ENCODE data around the gene DCAF8L1. TPM values are rescaled to one million over a fixed set of nuclear protein-coding genes. Genes with fewer than 3 reads are reported as not detected.
"Not testable (repeated sequence)": the region's sequence is repeated elsewhere in the genome, so short reads cannot be mapped to it uniquely, and the experiment has no call there.

The DCAF8L1 gene
- total RNA-seq, 2 experiments from 2014 or later, result not detected

- Mint-ChIP-seq H3K4me3 (no peak overlapping the region), H3K4me1 (ENCODE audit: low read depth) (no peaks in the 10 kb centered on the region), H3K9me3 (peaks cover 2% of the 10 kb centered on the region), H3K27ac (no peak overlapping the region), H3K27me3 (ENCODE audit: low read depth) (no peaks in the 10 kb centered on the region), H3K36me3 (ENCODE audit: low read depth) (no peaks in the 10 kb centered on the region)
- intact Hi-C loops (cut with micrococcal nuclease), result no loop called here
- CTCF ChIA-PET, result interaction anchor here (0.8 kb wide), 1 partner anchor 66 kb away, joined by 3 read pairs; no protein-coding TSS in a partner anchor
- no peak for DNase-seq
Measured at GRCh38 chrX:27968352-27968751, 12.9 kb downstream of the DCAF8L1 start.

- H3K27me3 Mint-ChIP-seq (ENCODE audit: low read depth), result no peaks in the 10 kb centered on the region
- H3K36me3 Mint-ChIP-seq (ENCODE audit: low read depth), result no peaks in the 10 kb centered on the region
- intact Hi-C loops (cut with micrococcal nuclease), result no loop called here
- no peaks in the 10 kb centered on the region for H3K4me1 Mint-ChIP-seq (ENCODE audit: low read depth)
- no peak for DNase-seq
- no peak overlapping the region for H3K27ac Mint-ChIP-seq
- peaks cover 2% of the 10 kb centered on the region for H3K9me3 Mint-ChIP-seq
- no peak overlapping the region for H3K4me3 Mint-ChIP-seq
- CTCF ChIA-PET, result no interaction called here
Measured at GRCh38 chrX:27966955-27967354, 14.3 kb downstream of the DCAF8L1 start.

DNA sequence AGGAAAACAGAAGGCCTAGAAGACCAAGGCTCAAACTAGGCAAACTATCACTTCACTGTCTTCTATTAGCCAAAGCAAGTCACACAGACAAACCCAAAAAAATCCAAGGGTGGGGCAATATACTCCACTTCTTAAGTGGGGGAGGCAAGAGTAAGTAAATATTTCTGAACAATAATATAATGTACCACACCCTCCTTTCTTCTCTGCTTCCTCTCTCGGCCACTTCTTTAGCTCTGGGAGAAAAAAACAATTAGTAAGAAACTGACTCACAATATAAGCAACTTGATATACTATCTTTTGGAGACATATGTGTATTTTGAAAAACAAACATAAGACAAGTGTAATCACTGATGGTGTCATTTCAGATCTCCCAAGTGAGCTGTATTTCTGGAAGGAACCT lies 14.8 kb downstream of the DCAF8L1 start:
- Mint-ChIP-seq H3K4me3 (no peak overlapping the region), H3K27ac (no peak overlapping the region), H3K27me3 (ENCODE audit: low read depth) (no peaks in the 10 kb centered on the region), H3K9me3 (peaks cover 2% of the 10 kb centered on the region), H3K4me1 (ENCODE audit: low read depth) (no peaks in the 10 kb centered on the region), H3K36me3 (ENCODE audit: low read depth) (no peaks in the 10 kb centered on the region)
- CTCF ChIA-PET, result no interaction called here
- no peak for DNase-seq
- intact Hi-C loops (cut with micrococcal nuclease), result no loop called here

DNA sequence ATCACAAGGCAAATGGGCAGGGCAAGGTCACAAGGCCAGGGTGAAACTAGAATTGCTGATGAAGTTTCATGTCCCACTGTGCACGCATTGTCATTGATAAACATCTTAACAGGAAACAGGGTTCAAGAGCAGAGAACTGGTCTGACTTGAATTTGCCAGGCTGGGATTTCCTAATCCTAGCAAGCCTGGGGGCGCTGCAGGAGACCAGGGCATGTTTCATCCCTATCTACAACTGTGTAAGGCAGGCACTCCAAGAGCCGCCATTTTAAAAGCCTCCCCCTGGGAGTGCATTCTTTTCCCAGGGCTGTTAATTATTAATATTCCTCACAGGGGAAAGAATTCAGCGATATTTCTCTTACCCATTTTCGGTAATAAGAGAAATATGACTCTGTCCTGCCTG lies 15.9 kb downstream of the DCAF8L1 start:
- CTCF ChIA-PET; DNase-seq; H3K4me1 Mint-ChIP-seq (ENCODE audit: low read depth); intact Hi-C loops (cut with micrococcal nuclease); H3K27me3 Mint-ChIP-seq (ENCODE audit: low read depth); H3K27ac Mint-ChIP-seq; H3K9me3 Mint-ChIP-seq; H3K36me3 Mint-ChIP-seq (ENCODE audit: low read depth); H3K4me3 Mint-ChIP-seq: not testable (repeated sequence)

DNA sequence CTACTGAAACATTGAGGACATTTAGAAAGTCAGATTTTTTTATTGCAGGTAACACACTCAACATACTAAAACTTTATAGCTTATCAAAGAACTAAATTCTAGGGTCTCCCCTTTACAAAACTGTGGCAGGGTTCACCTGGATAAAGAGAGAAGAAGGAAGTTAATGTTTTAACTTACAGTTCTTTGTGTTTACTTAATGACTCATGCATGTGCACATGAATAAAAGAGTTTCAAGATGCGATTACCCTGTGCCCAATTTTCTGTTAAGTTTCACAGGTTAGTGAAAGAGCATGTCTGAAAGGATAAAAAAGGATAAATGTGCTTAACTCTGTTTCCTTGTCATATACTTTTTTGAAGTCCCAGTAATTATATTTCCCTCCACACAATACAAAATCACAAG lies 16.8 kb downstream of the DCAF8L1 start:
- H3K27me3 Mint-ChIP-seq (ENCODE audit: low read depth), result no peaks in the 10 kb centered on the region
- no peak overlapping the region for H3K4me3 Mint-ChIP-seq
- no peak overlapping the region for H3K27ac Mint-ChIP-seq
- CTCF ChIA-PET, result no interaction called here
- intact Hi-C loops (cut with micrococcal nuclease), result no loop called here
- no peaks in the 10 kb centered on the region for H3K4me1 Mint-ChIP-seq (ENCODE audit: low read depth)
- no peaks in the 10 kb centered on the region for H3K36me3 Mint-ChIP-seq (ENCODE audit: low read depth)
- no peak for DNase-seq
- peaks cover 2% of the 10 kb centered on the region for H3K9me3 Mint-ChIP-seq

DNA sequence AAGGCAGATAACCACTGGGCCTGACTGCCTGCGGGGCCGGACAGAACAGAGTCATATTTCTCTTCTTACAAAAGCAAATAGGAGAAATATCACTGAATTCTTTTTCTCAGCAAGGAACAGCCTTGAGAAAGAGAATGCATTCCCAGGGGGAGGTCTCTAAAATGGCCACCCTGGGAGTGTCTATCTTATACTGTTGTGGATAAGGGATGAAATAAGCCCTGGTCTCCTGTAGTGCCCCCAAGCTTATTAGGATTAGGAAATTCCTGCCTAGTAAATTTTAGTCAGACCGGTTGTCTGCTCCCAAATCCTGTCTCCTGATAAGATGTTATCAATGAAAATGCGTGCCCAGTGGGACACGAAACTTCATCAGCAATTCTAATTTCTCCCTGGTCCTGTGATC lies 20.8 kb downstream of the DCAF8L1 start:
- DNase-seq, H3K27ac Mint-ChIP-seq, H3K4me3 Mint-ChIP-seq: not testable (repeated sequence)

DNA sequence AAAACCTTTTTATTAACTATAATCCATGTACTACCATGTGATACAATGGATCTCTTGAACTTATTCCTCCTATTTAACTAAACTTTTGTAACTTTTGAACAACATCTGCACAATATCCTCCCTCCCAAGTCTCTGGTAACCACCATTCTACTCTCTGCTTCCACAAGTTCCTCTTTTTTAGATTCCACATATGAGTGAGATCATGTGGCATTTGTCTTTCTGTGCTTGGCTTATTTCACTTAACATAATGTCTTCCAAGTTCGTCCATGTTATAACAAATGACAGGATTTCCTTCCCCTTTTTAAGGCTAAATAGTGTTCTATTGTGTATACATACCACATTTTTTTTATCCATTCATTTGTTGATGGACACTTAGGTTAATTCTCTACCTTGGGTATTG lies 28.1 kb downstream of the DCAF8L1 start:
- DNase-seq, result no peak
- no peaks in the 10 kb centered on the region for H3K4me1 Mint-ChIP-seq (ENCODE audit: low read depth)
- H3K4me3 Mint-ChIP-seq, result no peak overlapping the region
- H3K27me3 Mint-ChIP-seq (ENCODE audit: low read depth), result no peaks in the 10 kb centered on the region
- CTCF ChIA-PET, result no interaction called here
- intact Hi-C loops (cut with micrococcal nuclease), result no loop called here
- no peak overlapping the region for H3K27ac Mint-ChIP-seq
- no peaks in the 10 kb centered on the region for H3K36me3 Mint-ChIP-seq (ENCODE audit: low read depth)
- no peaks in the 10 kb centered on the region for H3K9me3 Mint-ChIP-seq

More for the DNA sequence above, 20.8 kb downstream of the DCAF8L1 start:
- CTCF ChIA-PET; intact Hi-C loops (cut with micrococcal nuclease); H3K4me1 Mint-ChIP-seq (ENCODE audit: low read depth); H3K27me3 Mint-ChIP-seq (ENCODE audit: low read depth); H3K36me3 Mint-ChIP-seq (ENCODE audit: low read depth); H3K9me3 Mint-ChIP-seq: not testable (repeated sequence)

GRCh38 chrX:27933361-27933760 lies 47.9 kb downstream of the DCAF8L1 start:
- Mint-ChIP-seq H3K4me1 (ENCODE audit: low read depth) (no peaks in the 10 kb centered on the region), H3K4me3 (no peak overlapping the region), H3K9me3 (peaks cover 1% of the 10 kb centered on the region), H3K27ac (no peak overlapping the region), H3K36me3 (ENCODE audit: low read depth) (no peaks in the 10 kb centered on the region), H3K27me3 (ENCODE audit: low read depth) (no peaks in the 10 kb centered on the region)
- intact Hi-C loops (cut with micrococcal nuclease), result no loop called here
- CTCF ChIA-PET, result no interaction called here
- no peak for DNase-seq

Other genes starting within 250 kb of the DCAF8L1 start
- not detected for gene MAGEB10, start 173.5 kb downstream of the DCAF8L1 start, total RNA-seq

All from activated naive CD4-positive, alpha-beta T cell treated with anti-CD3 and anti-CD28 coated beads for 36 hours (primary cell).